ENCODE measurements around the gene EVA1A.
"Not testable (repeated sequence)": the region's sequence is repeated elsewhere in the genome, so short reads cannot be mapped to it uniquely, and the experiment has no call there.

The EVA1A gene

DNA sequence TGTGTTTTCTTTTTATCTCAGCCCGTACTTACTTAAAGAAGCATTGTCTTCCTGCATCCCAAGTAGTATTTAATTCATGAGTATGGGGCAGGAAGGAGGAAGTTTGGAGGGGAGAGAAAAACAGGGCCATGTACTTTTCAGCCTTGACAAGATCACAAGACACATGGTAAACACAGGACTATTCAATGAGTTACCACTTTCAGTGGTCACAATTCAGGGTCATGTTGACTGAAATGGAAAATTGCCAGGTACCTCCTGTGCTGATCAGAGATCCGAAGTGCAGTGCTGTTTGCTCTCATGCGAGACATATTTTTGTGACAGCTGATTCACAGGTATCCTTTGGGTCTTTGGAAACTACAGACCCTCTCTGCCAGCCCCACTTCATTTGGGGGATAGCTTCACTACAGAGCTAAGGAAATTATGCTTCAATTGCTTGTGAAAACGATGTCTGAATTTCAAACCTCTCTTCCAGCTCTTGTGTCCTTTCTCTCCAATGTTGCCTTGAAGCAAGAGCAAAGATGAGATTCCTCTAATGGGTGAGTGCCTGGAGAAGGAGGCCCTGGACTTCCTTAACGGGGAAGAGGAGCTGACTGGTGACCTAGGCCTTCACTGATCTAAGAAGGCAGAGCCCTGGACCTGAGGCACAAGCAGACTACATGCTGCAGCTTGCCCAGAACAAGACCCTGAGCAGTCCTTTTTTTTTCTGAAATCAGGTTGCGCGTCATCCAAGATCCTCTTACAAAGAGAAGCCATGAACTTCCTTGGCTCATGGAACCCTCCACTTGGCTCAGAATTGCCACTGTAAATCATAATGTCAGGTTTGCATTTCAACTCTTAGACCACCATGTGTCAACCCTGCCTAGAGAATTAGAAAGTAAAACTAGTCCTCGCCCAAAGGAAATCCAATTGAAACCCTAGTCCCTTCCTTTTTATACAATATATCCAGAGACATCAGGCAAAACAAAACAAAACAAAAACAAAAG, 44.1 kb downstream of the EVA1A start:
- no peak for DNase-seq

DNA sequence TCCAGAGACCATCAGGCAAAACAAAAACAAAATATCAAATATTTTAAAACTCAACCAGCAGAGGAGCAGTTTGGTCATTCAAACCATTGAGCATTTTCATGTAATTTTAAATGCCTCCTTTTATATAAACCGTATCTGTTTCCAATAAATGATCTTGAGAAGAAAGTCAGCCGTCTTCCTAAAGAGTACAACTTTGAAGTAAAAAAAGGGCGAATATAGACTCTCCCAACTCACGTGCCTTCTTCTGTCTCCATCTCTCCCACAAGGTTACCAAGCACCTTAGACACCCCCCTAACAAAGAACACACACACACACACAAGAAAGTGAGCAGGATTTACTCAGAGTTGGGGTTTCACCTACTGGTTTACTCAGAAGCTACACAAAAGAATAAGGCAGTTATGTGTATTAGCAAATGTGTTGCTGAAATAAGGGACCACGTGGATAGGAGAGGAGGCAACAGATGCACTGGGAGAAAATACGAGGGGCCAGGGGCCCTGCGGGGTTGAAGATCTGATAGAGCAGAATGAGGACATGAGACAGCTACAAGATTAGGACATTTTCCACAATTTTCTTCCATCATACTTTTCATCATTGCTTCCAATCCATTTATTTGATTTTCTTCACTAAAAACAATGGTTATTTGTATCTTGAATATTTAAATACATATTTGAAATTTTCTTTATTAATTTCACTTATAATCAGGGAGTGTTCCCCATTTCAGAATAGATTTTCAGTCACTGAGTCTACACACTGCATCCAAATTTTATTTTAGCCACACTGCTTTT, 45.0 kb downstream of the EVA1A start:
- DNase-seq: no peak

DNA sequence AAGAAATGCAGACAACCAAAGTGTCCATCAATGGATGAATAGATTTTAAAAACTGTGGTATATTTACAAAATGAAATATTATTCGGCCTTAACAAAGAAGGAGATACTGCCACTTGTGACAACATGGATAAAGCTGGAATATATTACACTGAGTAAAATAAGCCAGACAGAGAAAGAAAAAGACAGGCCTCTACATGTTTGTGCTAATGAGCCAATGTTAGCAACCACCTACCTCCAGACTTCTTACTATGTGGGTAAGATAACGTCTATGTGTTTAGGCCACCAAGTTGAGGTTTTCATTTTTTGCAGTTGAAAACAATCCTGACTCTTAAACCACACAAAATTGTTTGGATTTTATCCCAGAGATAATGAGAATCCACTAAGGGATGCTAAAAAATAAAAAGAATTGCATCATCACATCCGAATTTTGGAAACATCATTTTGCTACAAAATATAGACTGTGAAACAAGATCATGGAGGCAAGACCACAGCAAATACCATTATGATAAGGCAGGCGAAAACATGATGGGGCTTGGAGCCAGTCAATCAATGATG, 47.0 kb downstream of the EVA1A start:
- no peak for DNase-seq

DNA sequence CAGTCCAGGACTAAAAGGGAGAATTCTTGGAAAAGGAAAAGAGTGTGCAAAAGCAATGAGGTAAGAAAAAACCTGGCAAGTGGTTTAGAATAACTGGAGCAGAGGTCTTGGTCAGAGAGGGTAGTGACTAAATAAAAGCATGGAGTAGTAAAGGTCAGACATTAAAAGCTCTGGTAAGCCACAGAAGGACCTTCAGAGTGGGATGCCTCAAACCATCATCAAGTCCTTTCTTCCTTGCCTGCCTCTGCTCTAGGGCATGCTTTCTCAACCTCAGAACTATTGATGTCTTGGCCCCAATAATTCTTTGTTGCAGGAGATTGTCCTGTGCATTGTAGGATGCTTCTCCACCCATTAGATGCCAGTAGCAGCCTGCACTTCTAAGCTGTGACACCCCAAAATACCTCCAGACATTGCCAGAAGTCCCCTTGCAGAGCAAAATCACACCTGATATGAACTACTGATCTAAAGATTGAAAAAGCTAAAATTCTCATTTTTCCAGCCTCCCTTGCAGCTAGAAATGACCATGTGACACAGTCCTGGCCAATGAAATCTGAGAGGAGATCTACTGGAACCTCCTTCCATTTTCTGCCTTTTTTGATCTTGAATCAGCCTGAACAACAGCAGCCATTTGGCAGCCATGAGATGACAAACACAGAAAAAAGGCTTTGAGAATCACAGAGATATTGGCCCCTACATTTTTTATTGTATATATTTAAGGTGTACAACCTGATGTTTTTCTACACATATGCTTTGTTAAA, 48.1 kb downstream of the EVA1A start:
- DNase-seq: no peak

DNA sequence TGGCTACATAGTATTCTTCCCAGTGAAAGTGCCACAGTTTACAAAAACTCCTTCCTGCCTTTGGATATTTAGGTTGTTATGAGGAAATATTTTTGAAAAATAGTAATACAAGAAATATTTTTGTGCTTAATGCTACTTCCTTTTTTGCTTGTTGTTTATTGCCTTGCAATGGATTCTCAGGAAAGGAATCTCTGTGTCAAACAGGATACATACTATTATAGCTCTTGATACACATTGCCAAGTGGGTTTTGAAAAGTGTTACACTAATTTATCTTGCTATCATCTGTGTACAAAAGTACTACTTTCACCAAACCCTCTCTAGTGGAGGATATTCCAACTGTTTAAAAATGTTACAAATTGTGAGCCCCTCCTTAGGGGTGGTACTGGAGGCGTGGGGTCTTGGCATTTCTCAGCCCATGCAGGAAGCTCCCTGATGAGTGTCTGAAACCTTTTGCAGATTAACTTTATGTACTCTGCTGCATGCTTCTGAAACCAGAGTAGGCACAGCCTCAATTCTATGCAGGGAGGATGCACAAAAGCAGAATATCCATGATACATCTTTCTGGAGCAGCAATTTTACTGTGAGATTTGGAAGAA, 54.5 kb downstream of the EVA1A start:
- DNase-seq: no peak

DNA sequence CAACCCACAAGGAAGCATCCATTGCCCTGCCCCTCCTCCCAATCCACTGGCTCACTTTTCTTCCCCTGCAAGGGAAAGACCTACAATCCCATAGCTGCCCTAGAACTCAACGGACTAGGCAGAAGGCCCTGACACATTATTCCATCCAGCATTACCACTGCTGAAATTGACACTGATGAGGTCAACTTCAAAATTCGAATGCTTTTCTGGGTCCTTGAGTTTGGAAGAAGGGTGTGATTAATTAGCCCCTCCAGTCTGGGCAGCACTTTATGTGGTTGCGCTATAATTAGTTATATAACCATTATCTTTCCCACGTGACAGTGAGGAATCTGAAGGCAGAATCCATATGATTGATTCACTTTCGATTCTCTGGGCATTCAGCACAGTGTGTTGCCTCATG, 55.7 kb downstream of the EVA1A start:
- DNase-seq: no peak

DNA sequence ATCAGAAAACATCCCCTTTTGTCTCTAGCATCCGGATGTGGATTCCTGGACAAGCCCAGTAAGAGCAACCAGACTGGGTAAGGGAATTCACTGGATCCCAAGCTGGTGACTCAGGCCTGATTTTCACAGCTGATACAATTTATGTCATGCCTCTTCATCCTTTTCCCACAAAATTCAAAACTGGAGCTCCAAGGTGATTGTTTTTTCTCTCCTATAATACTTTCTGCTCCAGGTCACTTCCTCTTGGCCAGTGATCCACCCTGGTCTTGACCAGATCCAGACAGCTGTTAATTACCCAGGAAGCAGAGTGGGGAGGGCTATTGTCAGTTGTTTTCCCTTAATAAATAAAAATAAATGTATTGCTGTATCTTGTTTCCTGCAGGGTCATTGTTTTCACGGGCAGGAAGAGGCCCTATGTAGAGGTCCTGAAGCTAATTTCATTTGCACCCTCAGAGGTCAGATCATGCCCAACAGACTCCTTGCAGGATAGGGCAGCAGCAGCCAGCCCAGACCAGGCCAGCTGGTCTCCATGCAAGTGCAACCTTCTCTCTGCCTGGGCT, 57.6 kb downstream of the EVA1A start:
- peak; percentile 34 to 76 for DNase-seq

DNA sequence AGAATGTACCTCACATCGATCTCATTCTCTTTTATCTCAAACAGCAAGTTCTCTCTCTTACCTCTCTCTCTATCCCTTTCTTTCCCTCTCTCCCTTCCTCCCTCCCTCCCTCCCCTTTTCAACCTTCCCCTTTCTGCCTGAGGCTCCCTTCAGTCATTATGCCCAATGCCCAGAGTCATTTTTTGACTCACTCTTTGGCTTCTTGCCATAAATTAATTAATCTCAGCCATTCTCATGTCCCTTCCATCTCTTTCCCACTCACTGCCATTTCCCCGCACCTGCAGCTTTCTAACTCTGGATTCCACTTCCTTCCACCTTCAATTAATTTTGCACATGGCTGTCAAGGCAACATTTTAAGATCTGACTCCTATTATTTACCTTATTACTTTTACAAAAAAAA, 60.1 kb downstream of the EVA1A start:
- DNase-seq: no peak

DNA sequence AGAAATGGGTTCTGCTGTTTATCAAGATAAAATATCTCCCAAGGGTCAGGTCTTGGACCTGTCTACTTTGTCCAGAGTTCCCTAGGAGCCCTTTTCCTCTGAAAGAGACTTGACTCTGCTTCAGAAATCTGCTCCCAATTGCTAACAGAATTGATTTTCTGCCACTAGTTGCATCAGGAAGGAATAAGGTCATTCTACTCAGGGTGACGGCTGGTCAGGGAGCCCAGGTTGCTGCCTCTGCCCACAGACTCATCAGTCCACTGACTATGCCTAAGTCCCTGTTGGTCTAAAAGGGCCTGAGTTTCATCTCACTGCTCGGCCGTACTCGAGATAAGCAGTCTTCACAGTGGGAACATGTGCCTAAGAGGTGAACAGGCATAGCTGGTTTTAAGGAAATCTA, 61.2 kb downstream of the EVA1A start:
- no peak for DNase-seq

DNA sequence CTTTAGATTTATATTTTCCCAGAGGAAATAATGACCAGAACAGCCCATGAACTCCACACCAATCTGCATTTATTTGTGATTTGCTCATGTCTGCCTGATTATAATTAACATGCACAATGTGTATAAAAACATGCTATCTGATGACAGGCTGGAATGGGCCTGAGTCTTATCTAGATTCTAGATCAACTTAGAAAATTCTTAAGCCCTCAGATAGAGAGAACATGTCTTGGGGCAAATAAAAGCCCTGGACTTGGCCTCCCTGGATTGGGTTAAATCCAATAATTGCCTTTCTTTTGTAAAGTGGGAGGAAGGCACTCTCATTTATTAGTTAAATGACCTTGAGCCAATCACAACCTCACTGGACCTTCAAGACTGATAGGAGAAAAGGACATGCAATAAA, 61.8 kb downstream of the EVA1A start:
- DNase-seq: no peak

DNA sequence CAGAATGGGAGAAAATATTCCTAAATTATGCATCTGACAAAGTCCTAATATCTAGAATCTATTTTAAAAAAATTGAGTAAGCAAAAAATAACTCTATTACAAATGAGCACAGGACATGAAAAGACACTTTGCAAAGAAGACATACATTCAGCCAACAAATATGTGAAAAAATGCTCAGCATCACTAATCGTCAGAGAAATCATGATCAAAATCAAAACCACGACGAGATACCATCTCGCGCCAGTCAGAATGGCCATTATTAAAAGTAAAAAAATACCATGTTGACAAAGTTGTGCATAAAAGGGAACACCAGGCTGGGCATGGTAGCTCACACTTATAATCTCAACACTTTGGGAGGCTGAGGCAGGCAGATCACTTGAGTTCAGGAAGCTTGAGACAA, 63.5 kb downstream of the EVA1A start:
- DNase-seq: no peak

DNA sequence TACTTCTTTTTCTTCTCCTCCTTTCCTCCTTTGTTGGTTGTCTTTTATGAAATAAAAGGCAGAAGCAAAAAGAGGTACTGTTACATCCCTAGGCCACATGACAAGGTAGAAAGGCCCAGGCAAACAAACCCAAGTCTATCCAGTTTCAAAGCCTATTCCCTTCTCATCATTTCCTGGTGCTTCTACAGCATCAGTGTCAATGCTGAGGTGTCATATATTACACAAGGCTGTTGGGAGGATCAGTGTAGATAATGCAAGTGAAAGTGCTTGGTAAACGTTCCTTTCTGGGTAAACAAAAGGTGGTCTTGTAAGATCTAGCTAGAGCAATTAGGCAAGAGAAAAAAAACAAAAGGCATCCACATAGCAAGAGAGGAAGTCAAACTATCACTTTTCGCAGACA, 64.9 kb downstream of the EVA1A start:
- DNase-seq: no peak

DNA sequence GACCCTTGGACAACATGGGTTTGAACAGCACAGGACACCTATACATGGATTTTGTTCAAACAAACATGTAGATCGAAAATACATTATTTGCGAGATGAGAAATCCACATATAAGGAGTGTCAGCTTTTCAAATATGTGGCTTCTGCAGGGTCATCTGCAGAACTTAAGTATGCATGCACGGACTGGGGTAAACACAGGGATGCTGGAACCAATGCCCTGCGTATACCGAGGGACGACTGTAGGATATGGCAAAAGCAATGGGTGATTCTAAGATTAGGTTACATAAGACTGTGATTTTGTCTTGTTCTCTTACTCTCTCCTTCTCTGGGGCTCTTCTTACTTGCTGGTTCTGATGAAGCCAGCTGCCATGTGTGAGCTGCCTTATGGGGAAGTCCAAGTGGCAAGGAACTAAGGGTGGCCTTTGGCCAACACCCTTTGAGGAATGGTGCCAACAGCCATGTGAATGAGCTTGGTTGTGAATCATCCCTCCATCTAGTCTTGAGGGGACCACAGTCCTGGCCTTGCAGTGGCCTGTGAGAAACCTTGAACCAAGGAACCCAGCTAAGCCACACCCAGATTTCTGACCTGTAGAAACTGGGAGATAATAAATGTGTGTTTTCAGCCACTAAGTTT, 66.5 kb downstream of the EVA1A start:
- no peak for DNase-seq

DNA sequence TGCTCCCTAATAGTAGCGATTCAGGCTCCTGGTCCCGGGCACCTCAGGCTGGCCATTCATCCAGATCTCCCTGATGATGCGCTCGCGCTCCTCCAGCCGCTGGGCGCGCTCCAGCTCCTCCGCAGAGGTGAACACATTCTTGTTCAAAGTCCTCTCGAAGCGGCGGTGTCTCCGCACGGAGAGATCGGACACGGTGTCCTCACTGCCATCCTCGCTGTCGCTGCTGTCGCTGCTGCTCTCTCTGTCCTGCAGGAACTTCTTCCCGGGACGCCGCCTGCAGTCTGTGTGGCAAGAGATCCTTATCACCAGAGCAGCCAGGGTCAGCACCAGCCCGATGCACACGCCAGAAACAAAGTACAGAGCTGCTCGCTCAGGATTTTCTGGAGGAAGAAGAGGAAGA, 67.5 kb downstream of the EVA1A start:
- DNase-seq: no peak

DNA sequence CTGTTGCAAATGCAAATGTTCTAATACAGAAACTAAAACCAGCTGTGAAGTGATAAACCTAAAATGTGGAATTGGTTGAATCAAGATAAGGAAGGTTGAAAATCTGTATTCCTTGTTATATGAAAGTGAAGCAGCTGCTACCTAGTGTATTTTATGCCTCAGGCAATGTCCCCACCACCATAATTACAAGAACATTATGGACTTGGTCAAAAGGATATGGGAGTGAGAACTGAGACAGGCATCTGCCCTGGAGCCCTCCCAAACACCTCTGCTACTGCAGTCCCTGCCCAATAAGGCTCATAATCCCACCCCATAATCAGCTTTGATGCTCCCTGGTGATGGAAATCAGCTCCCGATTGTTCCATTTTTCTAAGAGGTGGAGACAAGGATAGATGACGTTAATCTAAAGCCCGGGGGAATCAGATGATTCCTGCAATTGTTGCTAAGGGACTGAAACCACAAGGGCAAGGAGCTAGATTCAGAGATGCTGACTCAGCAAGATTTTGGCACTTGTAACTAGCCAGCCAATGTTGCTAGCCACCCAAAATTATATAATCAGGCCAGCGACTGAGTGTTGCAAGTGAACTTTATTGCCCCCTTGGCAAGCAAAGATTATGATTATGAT, 69.5 kb downstream of the EVA1A start:
- no peak for DNase-seq

DNA sequence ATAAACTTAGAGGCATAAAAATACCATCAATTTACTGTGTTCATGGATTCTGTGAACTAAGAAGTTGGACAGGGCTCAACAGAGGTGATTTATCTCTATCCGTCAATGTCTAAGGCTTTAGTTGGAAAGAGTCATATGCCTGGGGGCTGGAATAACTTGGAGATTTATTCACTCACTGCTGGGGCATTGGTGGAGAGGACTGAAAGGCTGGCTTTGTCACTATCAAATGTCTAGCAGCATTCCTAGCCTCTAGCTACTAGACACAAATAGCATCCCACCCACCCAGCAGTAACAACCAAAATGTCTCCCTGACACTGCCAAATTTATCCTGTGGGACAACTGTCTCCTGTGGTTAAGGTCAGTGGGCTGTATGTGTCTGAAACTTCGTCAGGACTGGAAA, 71.0 kb downstream of the EVA1A start:
- no peak for DNase-seq

DNA sequence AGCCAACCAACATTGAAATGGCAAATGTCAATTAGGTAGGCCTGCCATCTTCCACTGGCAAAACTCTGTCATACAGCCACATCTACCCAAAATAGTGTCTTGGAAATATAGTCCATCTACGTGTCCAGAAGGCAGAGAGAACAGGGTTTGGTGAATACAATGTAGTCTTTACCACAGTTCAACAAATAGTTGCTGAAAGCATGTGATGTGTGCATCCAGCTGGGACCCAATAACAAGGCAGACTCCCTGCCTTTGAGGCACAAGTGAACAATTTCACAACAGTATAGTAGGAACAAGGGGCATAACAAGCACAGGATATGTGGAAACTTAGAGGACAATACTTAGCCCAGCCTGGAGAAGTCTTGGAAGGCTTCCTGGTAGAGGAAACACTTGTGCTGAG, 72.6 kb downstream of the EVA1A start:
- DNase-seq: no peak

DNA sequence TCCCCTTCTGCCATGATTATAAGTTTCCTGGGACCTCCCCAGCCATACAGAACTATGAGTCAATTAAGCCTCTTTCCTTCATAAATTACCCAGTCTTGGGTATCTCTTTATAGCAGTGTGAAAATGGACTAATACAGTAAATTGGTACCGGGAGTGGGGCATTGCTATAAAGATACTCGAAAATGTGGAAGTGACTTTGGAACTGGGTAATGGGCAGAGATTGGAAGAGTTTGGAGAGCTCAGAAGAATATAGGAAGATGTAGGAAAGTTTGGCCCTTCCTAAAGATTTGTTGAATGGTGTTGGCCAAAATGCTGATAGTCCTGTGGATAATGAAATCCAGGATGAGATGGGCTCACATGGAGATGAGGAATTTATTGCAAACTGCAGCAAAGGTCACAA, 74.0 kb downstream of the EVA1A start:
- not testable (repeated sequence) for DNase-seq

DNA sequence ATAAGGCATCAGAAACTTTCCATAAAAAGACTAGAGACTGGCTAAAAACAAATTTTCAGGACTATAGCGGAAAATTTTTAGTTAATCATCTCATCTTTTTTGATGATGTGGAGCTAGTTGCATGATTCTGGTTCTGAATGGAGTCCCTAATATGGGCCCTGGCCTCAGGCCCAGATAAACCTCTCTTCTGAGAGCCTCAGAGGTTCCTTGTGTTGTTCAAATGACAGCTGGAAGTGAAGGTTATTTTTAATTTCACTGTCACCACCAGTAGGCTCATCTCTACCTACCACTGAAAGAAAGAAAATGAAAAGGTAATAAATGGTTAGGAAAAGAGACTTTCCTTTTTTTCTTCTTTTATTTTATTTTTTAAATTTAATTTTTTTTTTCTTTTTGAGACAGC, 75.9 kb downstream of the EVA1A start:
- no peak for DNase-seq

DNA sequence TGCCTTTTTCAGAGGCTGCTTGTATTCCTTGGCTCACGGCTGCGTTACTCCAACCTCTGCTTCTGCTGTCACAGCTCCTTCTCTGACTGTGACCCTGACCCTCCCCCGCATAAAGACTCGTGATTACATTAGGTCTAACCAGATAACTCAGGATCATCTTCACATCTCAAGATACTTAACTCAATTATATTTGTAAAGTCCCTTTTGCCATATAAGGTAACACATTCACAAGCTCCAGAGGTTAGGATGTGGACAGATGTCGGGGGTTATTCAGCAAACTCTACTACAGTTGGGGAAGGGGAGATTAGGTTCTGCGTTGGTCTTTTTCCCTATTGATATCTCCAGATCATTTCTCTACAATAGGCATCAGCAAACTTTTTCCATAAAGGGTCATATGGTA, 76.9 kb downstream of the EVA1A start:
- no peak for DNase-seq

DNA sequence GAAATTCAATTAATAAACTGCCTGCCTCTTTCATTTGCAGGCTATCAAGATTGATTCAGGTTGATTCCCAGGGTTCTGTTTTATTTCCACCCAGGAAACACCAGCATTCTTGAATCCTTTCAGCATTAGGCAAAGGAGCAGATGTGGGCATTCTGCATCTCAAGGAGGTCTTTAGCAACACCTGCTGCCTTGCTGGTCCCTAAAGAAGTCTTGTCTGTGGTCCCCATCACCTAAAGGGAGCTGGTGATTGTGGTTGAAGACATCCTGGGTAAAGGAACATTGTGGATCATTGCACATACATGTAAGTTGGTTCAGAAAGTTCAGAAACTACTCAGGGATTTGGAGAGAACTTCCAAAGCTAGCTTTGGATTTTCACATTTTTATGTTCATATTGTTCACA, 78.3 kb downstream of the EVA1A start:
- no peak for DNase-seq
